Gastroesophageal sphincter (tissue), 3 donors: Measurements from ENCODE around the gene DDRGK1.

Experiments
- EP300 ChIP-seq: sonication (generic); formaldehyde crosslinking; IDR thresholded peaks from one replicate; pipeline ENCODE4 v1.6.1; 2017; ENCODE audit warnings: antibody characterized with exemption, mild to moderate bottlenecking
- POLR2A ChIP-seq, 2 donors: fragments of 450-650 bp; IDR thresholded peaks; one replicate each; pipeline ENCODE4 v1.6.1; 2017; ENCODE audit warnings: antibody characterized with exemption in 2 of 2, mild to moderate bottlenecking in 2 of 2, moderate library complexity in 1 of 2
- POLR2AphosphoS5 ChIP-seq: sonication (generic); formaldehyde crosslinking; IDR thresholded peaks from one replicate; pipeline ENCODE4 v1.6.1; 2017; ENCODE audit warnings: antibody characterized with exemption
- TF ChIP-seq, protein P1 (sequence below), 4 experiments: fragments of 200-600 bp in 2 of 4; fragments of 450-650 bp in 2 of 4; sonication (generic) in 1 of 4; IDR thresholded peaks; one replicate each; pipeline ENCODE4 v1.5.1; 2017 to 2019; ENCODE audit warnings: antibody characterized with exemption in 4 of 4, mild to moderate bottlenecking in 2 of 4, moderate library complexity in 2 of 4

DNA sequence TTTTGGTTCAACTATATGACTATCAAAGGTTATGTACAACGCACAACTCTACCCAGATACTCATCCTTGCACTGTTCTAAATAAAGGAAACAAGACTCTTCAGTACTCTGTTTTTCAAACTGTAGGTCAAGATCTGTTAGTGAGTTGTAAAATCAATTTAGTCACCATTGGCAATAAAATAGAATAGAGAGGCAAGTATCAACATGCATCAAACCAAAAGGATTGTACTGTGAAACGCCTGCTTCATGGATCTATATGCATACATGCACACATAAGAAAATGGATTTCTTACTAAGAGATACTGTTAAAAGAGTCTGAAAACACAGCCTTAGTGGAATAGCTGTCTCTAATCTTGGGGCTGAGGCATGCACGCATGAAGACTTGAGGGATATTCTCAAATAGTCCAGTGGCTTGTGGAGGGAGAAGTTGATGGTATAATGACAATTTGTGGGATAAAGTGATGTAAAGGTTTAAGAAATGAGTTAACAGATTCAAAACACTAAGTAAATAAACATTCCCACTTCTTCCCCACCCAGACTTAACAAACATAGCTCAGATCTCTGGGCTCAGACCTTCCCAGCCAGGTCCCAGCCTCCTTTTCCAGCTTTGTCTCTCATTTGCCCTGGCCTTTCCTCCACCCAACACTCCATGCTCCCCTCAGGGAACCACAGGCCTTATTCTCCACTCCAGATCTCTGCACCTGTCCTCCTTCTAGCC, 20.4 kb downstream of the DDRGK1 start:
- TF ChIP-seq, protein P1, sequence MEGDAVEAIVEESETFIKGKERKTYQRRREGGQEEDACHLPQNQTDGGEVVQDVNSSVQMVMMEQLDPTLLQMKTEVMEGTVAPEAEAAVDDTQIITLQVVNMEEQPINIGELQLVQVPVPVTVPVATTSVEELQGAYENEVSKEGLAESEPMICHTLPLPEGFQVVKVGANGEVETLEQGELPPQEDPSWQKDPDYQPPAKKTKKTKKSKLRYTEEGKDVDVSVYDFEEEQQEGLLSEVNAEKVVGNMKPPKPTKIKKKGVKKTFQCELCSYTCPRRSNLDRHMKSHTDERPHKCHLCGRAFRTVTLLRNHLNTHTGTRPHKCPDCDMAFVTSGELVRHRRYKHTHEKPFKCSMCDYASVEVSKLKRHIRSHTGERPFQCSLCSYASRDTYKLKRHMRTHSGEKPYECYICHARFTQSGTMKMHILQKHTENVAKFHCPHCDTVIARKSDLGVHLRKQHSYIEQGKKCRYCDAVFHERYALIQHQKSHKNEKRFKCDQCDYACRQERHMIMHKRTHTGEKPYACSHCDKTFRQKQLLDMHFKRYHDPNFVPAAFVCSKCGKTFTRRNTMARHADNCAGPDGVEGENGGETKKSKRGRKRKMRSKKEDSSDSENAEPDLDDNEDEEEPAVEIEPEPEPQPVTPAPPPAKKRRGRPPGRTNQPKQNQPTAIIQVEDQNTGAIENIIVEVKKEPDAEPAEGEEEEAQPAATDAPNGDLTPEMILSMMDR (IDR thresholded peaks at IDR 0.05) = no peak
- TF ChIP-seq POLR2A (IDR thresholded peaks at IDR 0.05) = no peak
- no peak for TF ChIP-seq POLR2AphosphoS5
- no peak for TF ChIP-seq EP300
